IMR-90 (cell line): ENCODE data around the gene AGBL1. TPM values are rescaled to one million over a fixed set of nuclear protein-coding genes. Genes with fewer than 3 reads are reported as not detected.

ENCODE experiments used
- ATAC-seq: fragments of 200-7000 bp; cut with Tn5 transposase; 2 replicates; pipeline ENCODE4 v1.9.1; 2020; ENCODE audit warnings: low read depth, mild to moderate bottlenecking, moderate library complexity
- BruUV-seq: library from RNA; stranded (reverse); fragments of 400-500 nt; replicated peaks from 2 replicates; lab custom pipeline; 2021; lab: Mats Ljungman, UMichigan
- CTCF ChIA-PET: fragments of 300-600 bp; formaldehyde crosslinking; extraction: SDS; loops from one replicate; lab custom pipeline; 2021; ENCODE audit warnings: antibody characterized with exemption; lab: Yijun Ruan, JAX
- POLR2A ChIA-PET: fragments of 300-600 bp; sonication (Branson Sonifier 250); formaldehyde crosslinking; loops from one replicate; lab custom pipeline; 2022; ENCODE audit warnings: antibody characterized with exemption; ENCODE audit not compliant: unreplicated experiment; lab: Charles Lee
- DNase-seq: peaks from one replicate; pipeline ENCODE4 v3.0.0; 2013
- H2AFZ ChIP-seq: replicated peaks from 2 replicates; pipeline ENCODE3; 2013; ENCODE audit warnings: low read length, mild to moderate bottlenecking; ENCODE audit not compliant: poor library complexity
- H2AK5ac ChIP-seq: 2 replicates; pipeline ENCODE4 v1.6.1; 2013; ENCODE audit warnings: low read depth, low read length, inconsistent platforms
- H2AK9ac ChIP-seq: replicated peaks from 2 replicates; pipeline ENCODE3; 2013; ENCODE audit warnings: mild to moderate bottlenecking, low read depth, low read length, moderate library complexity; ENCODE audit not compliant: poor library complexity
- H2BK120ac ChIP-seq: 2 replicates; pipeline ENCODE4 v1.6.1; 2013; ENCODE audit warnings: low read depth, low read length, inconsistent platforms
- H2BK15ac ChIP-seq: 3 replicates; pipeline ENCODE4 v1.6.1; 2013; ENCODE audit warnings: low read depth, low read length, inconsistent platforms
- H2BK20ac ChIP-seq: 2 replicates; pipeline ENCODE4 v1.6.1; 2013; ENCODE audit warnings: low read depth, mild to moderate bottlenecking, inconsistent platforms, low read length, moderate library complexity
- H2BK5ac ChIP-seq: 2 replicates; pipeline ENCODE4 v1.6.1; 2013; ENCODE audit warnings: mild to moderate bottlenecking, low read depth, low read length, inconsistent platforms; ENCODE audit not compliant: poor library complexity, severe bottlenecking
- H3K14ac ChIP-seq: replicated peaks from 2 replicates; pipeline ENCODE4 v1.6.1; 2013; ENCODE audit warnings: low read depth, low read length, inconsistent platforms
- H3K18ac ChIP-seq: 2 replicates; pipeline ENCODE4 v1.6.1; 2013; ENCODE audit warnings: low read depth, low read length, control low read depth
- H3K23ac ChIP-seq: 2 replicates; pipeline ENCODE4 v1.6.1; 2013; ENCODE audit warnings: low read depth, low read length, inconsistent platforms
- H3K27ac ChIP-seq: 2 replicates; pipeline ENCODE4 v1.5.1; 2013; ENCODE audit warnings: mild to moderate bottlenecking, control low read depth, low read length; ENCODE audit not compliant: insufficient read depth
- H3K27me3 ChIP-seq: 2 replicates; pipeline ENCODE4 v1.6.1; 2013; ENCODE audit warnings: low read length; ENCODE audit not compliant: control insufficient read depth, insufficient read depth
- H3K36me3 ChIP-seq: 2 replicates; pipeline ENCODE4 v1.6.1; 2013; ENCODE audit warnings: low read length, mixed read lengths; ENCODE audit not compliant: control insufficient read depth, insufficient read depth
- H3K4ac ChIP-seq: 2 replicates; pipeline ENCODE4 v1.6.1; 2013; ENCODE audit warnings: low read depth, low read length, inconsistent platforms
- H3K4me1 ChIP-seq: 2 replicates; pipeline ENCODE4 v1.6.1; 2013; ENCODE audit warnings: low read length, mixed read lengths; ENCODE audit not compliant: control insufficient read depth, insufficient read depth
- H3K4me2 ChIP-seq: 2 replicates; pipeline ENCODE4 v1.6.1; 2013; ENCODE audit warnings: low read depth, mild to moderate bottlenecking, control low read depth, low read length, moderate library complexity
- H3K4me3 ChIP-seq: 2 replicates; pipeline ENCODE4 v1.5.1; 2013; ENCODE audit warnings: low read depth, mild to moderate bottlenecking, control low read depth, low read length, moderate library complexity; ENCODE audit not compliant: insufficient read depth
- H3K56ac ChIP-seq: 2 replicates; pipeline ENCODE4 v1.6.1; 2013; ENCODE audit warnings: low read length, inconsistent platforms; ENCODE audit not compliant: insufficient read depth; ENCODE audit errors: extremely low read depth
- H3K79me1 ChIP-seq, 2 experiments: 2 replicates each; pipeline ENCODE4 v1.6.1; 2013; ENCODE audit warnings: low read length in 2 of 2, inconsistent platforms in 1 of 2, low read depth in 1 of 2
- H3K9ac ChIP-seq: 2 replicates; pipeline ENCODE4 v1.6.1; 2013; ENCODE audit warnings: low read depth, low read length, control low read depth
- H3K9me1 ChIP-seq: 2 replicates; pipeline ENCODE4 v1.6.1; 2013; ENCODE audit warnings: low read length, inconsistent platforms; ENCODE audit not compliant: insufficient read depth
- H3K9me3 ChIP-seq: 2 replicates; pipeline ENCODE4 v1.6.1; 2013; ENCODE audit warnings: low read length; ENCODE audit not compliant: control insufficient read depth, insufficient read depth
- H4K20me1 ChIP-seq: 2 replicates; pipeline ENCODE4 v1.6.1; 2013; ENCODE audit warnings: low read length, inconsistent platforms; ENCODE audit not compliant: insufficient read depth
- H4K5ac ChIP-seq: 2 replicates; pipeline ENCODE4 v1.6.1; 2013; ENCODE audit warnings: mild to moderate bottlenecking, low read depth, low read length, control low read depth
- H4K8ac ChIP-seq, 2 experiments: 2 replicates each; pipeline ENCODE4 v1.6.1; 2013; ENCODE audit warnings: low read depth in 2 of 2, low read length in 2 of 2, control low read depth in 1 of 2, inconsistent platforms in 1 of 2
- H4K91ac ChIP-seq: 2 replicates; pipeline ENCODE4 v1.6.1; 2013; ENCODE audit warnings: low read depth, low read length, inconsistent platforms; ENCODE audit not compliant: insufficient read depth
- BHLHE40 ChIP-seq: fragments of 150-350 bp; IDR thresholded peaks from 2 replicates; pipeline ENCODE4 v1.6.1; 2016; ENCODE audit warnings: mild to moderate bottlenecking, low read depth, low read length
- CEBPB ChIP-seq: IDR thresholded peaks from 2 replicates; pipeline ENCODE4 v1.6.1; 2012; ENCODE audit warnings: low read depth, low read length, improper control_type of control experiment
- CHD1 ChIP-seq: IDR thresholded peaks from 2 replicates; pipeline ENCODE4 v1.6.1; 2012; ENCODE audit warnings: low read depth, low read length, improper control_type of control experiment
- FOS ChIP-seq: fragments of 150-350 bp; IDR thresholded peaks from 2 replicates; pipeline ENCODE4 v1.6.1; 2016; ENCODE audit warnings: low read depth, low read length
- MAFK ChIP-seq: IDR thresholded peaks from 2 replicates; pipeline ENCODE4 v1.6.1; 2012; ENCODE audit warnings: low read depth, low read length, improper control_type of control experiment
- MAZ ChIP-seq: IDR thresholded peaks from 2 replicates; pipeline ENCODE4 v1.6.1; 2012; ENCODE audit warnings: low read depth, mild to moderate bottlenecking, low read length, improper control_type of control experiment, moderate library complexity, borderline replicate concordance
- MXI1 ChIP-seq: IDR thresholded peaks from 2 replicates; pipeline ENCODE4 v1.6.1; 2012; ENCODE audit warnings: low read depth, mild to moderate bottlenecking, low read length, moderate library complexity, borderline replicate concordance
- NFE2L2 ChIP-seq: fragments of 150-350 bp; IDR thresholded peaks from 2 replicates; pipeline ENCODE4 v1.6.1; 2016; ENCODE audit warnings: low read depth, mild to moderate bottlenecking, low read length
- POLR2A ChIP-seq: IDR thresholded peaks from 2 replicates; pipeline ENCODE4 v1.6.1; 2012; ENCODE audit warnings: mild to moderate bottlenecking, low read depth, low read length
- RAD21 ChIP-seq: IDR thresholded peaks from 2 replicates; pipeline ENCODE4 v1.6.1; 2012; ENCODE audit warnings: low read length, improper control_type of control experiment
- RCOR1 ChIP-seq: IDR thresholded peaks from 2 replicates; pipeline ENCODE4 v1.6.1; 2012; ENCODE audit warnings: mild to moderate bottlenecking, low read length, improper control_type of control experiment; ENCODE audit not compliant: insufficient replicate concordance
- RFX5 ChIP-seq: IDR thresholded peaks from 2 replicates; pipeline ENCODE4 v1.8.0; 2012; ENCODE audit warnings: low read depth, mild to moderate bottlenecking, low read length, moderate library complexity
- SMC3 ChIP-seq: fragments of 150-350 bp; IDR thresholded peaks from 2 replicates; pipeline ENCODE4 v1.6.1; 2016; ENCODE audit warnings: low read depth, mild to moderate bottlenecking, antibody characterized with exemption, low read length, moderate library complexity
- WGBS, 2 experiments: methylation state at CpG; one replicate each; pipeline versions ENCODE4 v1.1.5 to v1.1.7; 2013; ENCODE audit warnings: missing lambda C conversion rate in 2 of 2; ENCODE audit not compliant: insufficient read length in 1 of 2; ENCODE audit errors: extremely low coverage in 2 of 2; 5-methylcytosine and 5-hydroxymethylcytosine counted together
- dilution Hi-C: fragments of 300-500 bp; cut with HindIII; formaldehyde crosslinking; loops from one replicate; pipeline ENCODE4 v1.14.3; 2018; ENCODE audit warnings: low sequenced_read_pairs; ENCODE audit not compliant: unreplicated experiment
- in situ Hi-C: fragments of 300-500 bp; cut with MboI; formaldehyde crosslinking; loops from 3 replicates; pipeline ENCODE4 v1.14.3; 2019; ENCODE audit warnings: low sequenced_read_pairs, inconsistent platforms, mixed read lengths
- intact Hi-C: fragments of 100-400 bp; cut with micrococcal nuclease; formaldehyde crosslinking; loops from 2 replicates; pipeline ENCODE4 v1.10.0; 2022
- polyA plus RNA-seq, 3 experiments: library from polyadenylated mRNA; depleted of rRNA; stranded (reverse); fragments of >200 nt; gene quantifications; 2 replicates each; pipeline ENCODE4 v1.2.3, GENCODE V29; 2012; ENCODE audit warnings: low replicate concordance in 1 of 3
- total RNA-seq: library from RNA; depleted of rRNA; stranded (reverse); fragments of >200 nt; gene quantifications from 2 replicates; pipeline ENCODE4 v1.2.3, GENCODE V29; 2012
- TF ChIP-seq, protein P1 (sequence below): fragments of 150-350 bp; IDR thresholded peaks from 2 replicates; pipeline ENCODE4 v1.6.1; 2016; ENCODE audit warnings: low read depth, mild to moderate bottlenecking, low read length, moderate library complexity, borderline replicate concordance
- TF ChIP-seq, protein P2 (sequence below): fragments of 150-350 bp; IDR thresholded peaks from 2 replicates; pipeline ENCODE4 v1.6.1; 2017; ENCODE audit warnings: mild to moderate bottlenecking, antibody characterized with exemption, low read length, low read depth
- TF ChIP-seq, protein P3 (sequence below): conservative IDR thresholded peaks from 2 replicates; pipeline ENCODE4 v1.5.1; 2012; ENCODE audit warnings: mild to moderate bottlenecking, low read depth, low read length, improper control_type of control experiment

AGBL1 gene
- total and polyA plus RNA-seq, 2 of the 4 experiments (the other 2 are of a cell fraction): not detected

DNA sequence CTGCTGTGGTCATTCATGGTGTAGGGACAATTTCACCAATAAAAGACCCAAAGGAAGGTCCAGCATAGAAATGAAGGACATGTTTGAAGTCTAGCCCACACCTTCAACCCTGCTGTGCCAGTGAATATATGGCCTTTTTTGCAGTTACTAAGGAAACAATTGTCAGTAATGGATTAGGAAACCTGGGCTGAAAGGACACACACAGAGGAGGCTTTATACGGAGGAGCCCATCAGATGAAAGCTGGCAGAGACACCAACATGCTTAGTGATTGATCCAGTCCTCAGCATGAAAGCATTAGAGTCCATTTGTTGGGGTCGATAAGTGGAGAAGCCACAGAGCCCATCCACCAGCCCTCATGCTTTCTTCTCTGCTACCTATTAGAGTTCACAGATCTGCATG, 584.3 kb downstream of the AGBL1 start:
- Histone ChIP-seq H2BK20ac (no peak overlapping the region), H3K27me3 (no peaks in the 10 kb centered on the region), H4K91ac (no peak overlapping the region), H3K9ac (no peak overlapping the region), H3K56ac (no peak overlapping the region), H3K9me1 (no peaks in the 10 kb centered on the region), H3K36me3 (no peaks in the 10 kb centered on the region), H2BK5ac (no peak overlapping the region), H3K9me3 (peaks cover 7% of the 10 kb centered on the region; the same call in 1 of the 2 replicates), H2AK5ac (no peak overlapping the region), H4K5ac (no peak overlapping the region), H3K18ac (no peak overlapping the region), H3K4me2 (no peak overlapping the region), H4K20me1 (no peaks in the 10 kb centered on the region), H2AK9ac (no peak overlapping the region), H2BK120ac (no peak overlapping the region), H3K14ac (no peak overlapping the region), H3K79me1 (no peaks in the 10 kb centered on the region), H2AFZ (no peak overlapping the region), H3K4ac (no peak overlapping the region), H3K4me1 (no peaks in the 10 kb centered on the region), H3K23ac (no peak overlapping the region), H3K27ac (no peak overlapping the region), H2BK15ac (no peak overlapping the region), H3K4me3 (no peak overlapping the region), H4K8ac (no peak overlapping the region)
- 0% methylated on average over 1 of the region's 2 CpGs; no CpG with 5 or more reads in 1 of the 2 experiments for WGBS, 2 experiments
- BruUV-seq: no TSS peak
- CTCF ChIA-PET: no interaction called here
- in situ Hi-C loops: no loop called here
- no peak for TF ChIP-seq RFX5
- no peak for TF ChIP-seq RCOR1
- no peak for TF ChIP-seq MAZ
- no peak for TF ChIP-seq POLR2A
- TF ChIP-seq SMC3: no peak
- TF ChIP-seq MXI1: no peak
- no peak for TF ChIP-seq MAFK
- TF ChIP-seq, protein P1, sequence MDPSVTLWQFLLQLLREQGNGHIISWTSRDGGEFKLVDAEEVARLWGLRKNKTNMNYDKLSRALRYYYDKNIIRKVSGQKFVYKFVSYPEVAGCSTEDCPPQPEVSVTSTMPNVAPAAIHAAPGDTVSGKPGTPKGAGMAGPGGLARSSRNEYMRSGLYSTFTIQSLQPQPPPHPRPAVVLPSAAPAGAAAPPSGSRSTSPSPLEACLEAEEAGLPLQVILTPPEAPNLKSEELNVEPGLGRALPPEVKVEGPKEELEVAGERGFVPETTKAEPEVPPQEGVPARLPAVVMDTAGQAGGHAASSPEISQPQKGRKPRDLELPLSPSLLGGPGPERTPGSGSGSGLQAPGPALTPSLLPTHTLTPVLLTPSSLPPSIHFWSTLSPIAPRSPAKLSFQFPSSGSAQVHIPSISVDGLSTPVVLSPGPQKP: no peak
- TF ChIP-seq NFE2L2: no peak
- no peak for TF ChIP-seq BHLHE40
- TF ChIP-seq, protein P2, sequence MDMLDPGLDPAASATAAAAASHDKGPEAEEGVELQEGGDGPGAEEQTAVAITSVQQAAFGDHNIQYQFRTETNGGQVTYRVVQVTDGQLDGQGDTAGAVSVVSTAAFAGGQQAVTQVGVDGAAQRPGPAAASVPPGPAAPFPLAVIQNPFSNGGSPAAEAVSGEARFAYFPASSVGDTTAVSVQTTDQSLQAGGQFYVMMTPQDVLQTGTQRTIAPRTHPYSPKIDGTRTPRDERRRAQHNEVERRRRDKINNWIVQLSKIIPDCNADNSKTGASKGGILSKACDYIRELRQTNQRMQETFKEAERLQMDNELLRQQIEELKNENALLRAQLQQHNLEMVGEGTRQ: no peak
- no peak for TF ChIP-seq CEBPB
- no peak for TF ChIP-seq FOS
- TF ChIP-seq RAD21: no peak
- TF ChIP-seq, protein P3, sequence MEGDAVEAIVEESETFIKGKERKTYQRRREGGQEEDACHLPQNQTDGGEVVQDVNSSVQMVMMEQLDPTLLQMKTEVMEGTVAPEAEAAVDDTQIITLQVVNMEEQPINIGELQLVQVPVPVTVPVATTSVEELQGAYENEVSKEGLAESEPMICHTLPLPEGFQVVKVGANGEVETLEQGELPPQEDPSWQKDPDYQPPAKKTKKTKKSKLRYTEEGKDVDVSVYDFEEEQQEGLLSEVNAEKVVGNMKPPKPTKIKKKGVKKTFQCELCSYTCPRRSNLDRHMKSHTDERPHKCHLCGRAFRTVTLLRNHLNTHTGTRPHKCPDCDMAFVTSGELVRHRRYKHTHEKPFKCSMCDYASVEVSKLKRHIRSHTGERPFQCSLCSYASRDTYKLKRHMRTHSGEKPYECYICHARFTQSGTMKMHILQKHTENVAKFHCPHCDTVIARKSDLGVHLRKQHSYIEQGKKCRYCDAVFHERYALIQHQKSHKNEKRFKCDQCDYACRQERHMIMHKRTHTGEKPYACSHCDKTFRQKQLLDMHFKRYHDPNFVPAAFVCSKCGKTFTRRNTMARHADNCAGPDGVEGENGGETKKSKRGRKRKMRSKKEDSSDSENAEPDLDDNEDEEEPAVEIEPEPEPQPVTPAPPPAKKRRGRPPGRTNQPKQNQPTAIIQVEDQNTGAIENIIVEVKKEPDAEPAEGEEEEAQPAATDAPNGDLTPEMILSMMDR: no peak
- TF ChIP-seq CHD1: no peak
- POLR2A ChIA-PET: no interaction called here
- DNase-seq: no peak
- intact Hi-C loops: no loop called here
- dilution Hi-C loops: no loop called here
- ATAC-seq: no peak
